ENCODE results near the gene TUBGCP5.
"Not testable (repeated sequence)": the region's sequence is repeated elsewhere in the genome, so short reads cannot be mapped to it uniquely, and the experiment has no call there.

Gene TUBGCP5

DNA sequence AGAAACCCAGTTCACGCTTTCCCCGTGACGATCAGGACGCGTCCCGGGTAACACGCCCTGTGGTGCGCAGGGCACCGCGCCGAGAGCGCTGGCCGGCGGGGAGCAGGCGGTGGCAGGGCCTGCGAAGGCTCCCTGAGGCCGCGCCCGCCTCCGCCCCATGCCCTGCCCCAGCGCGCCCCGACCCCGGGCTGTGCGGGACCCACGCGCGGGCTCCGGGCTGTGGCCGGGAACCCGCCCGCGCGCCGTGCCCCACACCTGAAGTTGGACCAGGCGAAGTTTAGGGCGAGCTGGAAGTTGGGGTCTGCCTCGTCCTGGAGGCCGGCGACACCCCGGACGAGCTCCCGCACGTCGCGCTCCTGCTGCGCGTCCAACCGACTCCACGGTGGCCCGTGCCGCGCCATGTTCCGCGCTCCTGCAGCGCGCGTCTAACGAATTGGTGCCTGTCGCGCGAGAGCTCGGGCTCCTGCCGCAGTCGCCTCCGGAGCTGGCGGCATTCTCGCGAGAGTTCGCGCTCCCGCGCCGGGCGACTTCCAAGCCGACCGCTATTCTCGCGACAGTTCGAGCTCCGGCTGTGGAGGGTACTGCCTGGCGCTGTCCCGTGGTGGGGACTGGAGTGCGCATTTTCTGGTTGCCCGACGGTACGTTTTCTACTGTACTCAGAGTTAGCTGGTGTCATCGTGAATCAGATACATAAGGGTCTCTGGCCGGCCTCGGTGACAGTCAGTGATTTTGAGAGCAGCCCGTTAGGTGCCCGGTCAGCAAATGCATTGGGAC, at the start of gene TUBGCP5:
TUBGCP5 (minus strand) TSS at position 427 of the 774 bp plus-strand sequence; CDS start at position 401, 26 bp downstream.
- DNase-seq (ENCODE audit: low spot score): peak; percentile 91
- FAIRE-seq: no peak

DNA sequence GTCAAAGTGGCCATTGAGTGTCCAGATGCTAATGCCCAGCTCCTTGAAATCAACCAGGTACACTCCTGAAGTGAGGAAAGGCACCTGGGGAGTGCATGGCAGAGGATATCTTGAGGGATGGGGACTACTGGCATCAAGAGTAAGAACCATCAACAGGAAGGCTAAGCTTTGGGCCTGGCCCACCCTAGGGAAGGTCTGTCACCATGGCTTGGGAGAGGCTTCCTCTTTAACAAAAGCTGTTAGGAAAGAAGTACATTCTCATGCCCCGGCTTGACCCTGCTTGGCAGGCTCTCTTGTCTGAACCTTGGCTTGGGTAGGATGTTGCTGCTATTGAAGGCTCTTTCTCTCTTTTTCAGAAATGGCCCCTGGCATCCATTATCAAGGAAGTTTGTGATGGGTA, 43.7 kb upstream of the TUBGCP5 start:
- DNase-seq (ENCODE audit: low spot score) (no peak), FAIRE-seq (no peak)

DNA sequence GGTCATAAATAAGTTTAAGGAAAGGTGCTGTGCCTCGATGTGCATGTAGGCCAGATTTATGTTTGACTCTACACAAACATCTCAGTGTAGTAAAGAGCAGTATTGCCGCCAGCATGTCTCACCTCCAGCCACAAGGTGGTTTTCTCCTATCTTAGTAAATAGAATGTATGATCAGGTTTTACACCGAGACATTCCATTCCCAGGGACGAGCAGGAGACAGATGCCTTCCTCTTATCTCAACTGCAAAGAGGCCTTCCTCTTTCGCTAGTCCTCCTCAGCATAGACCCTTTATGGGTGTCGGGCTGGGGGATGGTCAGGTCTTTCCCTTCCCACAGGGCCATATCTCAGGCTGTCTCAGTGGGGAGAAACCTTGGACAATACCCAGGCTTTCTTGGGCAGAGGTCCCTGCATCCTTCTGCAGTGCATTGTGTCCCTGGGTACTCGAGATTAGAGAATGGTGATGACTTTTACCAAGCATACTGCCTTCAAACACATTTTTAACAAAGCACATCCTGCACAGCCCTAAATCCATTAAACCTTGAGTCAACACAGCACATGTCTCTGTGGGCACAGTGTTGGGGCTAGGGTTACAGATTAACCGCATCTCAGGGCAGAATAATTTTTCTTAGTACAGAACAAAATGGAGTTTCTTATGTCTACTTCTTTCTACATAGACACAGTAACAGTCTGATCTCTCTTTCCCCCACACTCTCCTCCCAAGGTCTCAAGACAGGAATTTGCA, 42.8 kb upstream of the TUBGCP5 start:
- DNase-seq (ENCODE audit: low spot score); FAIRE-seq: not testable (repeated sequence)

DNA sequence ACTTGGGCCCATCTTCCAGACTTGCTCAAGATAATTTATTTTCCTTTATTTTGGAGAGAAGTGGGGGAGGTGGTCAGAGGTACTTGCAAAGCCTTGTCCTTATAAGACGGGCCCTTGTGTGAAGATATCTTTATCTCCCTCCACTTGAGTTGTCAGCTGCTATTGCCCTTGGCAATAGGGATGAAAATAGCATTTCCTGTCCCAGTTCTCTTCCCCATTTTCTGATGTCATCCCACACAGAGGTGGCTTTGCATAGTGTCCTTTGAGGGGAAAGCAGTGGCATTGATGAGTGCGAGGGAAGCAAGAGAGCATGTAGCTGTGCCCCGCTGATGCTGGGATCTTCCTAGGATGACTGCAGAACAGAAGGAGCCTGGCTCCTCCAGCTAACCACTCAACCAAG, 41.9 kb upstream of the TUBGCP5 start:
- DNase-seq (ENCODE audit: low spot score) (no peak), FAIRE-seq (no peak)

DNA sequence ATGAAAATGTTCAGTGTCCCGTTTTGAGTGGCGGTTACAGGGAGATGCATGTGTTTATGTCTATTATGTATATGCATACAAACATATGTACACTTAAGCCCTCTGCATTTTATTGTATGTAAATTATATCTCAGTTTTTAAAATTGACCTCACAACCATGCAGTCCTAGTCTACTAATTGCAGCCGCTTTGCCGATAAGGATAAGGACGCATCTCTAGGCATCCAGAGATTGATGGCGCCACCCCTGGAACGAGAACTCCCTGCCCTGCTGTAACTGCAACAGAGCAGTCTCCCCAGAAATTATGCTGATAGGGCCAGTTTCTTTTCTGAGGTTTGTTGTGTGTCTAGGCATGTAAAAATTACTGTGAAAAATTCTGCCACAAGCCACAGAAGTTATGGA, 40.4 kb upstream of the TUBGCP5 start:
- FAIRE-seq (no peak), DNase-seq (ENCODE audit: low spot score) (no peak)

DNA sequence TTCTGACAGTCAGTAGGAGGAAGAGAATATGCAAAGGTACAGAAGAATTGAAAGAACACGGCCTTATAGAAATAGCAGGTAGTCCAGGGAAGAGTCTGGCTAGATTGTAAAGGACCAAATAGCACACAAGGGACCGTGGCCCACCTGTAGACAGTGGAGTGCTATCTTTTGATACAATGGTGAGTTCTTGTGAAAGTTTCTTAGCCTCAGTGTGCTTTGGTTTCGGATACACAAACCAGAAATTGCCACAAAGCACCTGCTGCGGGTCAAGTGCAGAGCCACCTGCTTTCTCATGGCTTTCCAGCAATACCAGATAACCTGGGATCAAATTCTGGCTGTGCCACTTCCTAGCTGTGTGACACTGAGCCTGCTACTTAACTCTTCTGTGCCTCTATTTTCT, 36.6 kb upstream of the TUBGCP5 start:
- DNase-seq (ENCODE audit: low spot score) (no peak), FAIRE-seq (no peak)

DNA sequence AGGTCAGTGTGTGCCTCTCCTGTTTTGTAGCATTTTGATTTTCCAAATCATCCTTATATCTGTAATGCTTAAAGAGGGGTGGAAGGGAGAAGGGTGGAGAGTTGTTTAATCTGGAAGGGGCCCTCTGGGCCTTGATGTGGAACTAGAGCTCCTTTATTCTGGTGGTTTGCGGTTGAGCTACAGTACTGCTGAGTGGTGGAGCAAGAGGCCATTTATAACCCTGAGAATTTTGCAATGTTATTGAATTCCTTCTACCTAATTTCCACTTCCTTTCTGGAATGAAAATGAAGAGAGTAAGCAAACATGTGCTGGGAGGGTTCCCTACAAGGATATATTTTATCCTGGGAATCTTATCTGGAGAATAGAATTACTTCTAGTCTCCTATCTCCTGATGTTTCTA, 35.3 kb upstream of the TUBGCP5 start:
- DNase-seq (ENCODE audit: low spot score): no peak
- no peak for FAIRE-seq

DNA sequence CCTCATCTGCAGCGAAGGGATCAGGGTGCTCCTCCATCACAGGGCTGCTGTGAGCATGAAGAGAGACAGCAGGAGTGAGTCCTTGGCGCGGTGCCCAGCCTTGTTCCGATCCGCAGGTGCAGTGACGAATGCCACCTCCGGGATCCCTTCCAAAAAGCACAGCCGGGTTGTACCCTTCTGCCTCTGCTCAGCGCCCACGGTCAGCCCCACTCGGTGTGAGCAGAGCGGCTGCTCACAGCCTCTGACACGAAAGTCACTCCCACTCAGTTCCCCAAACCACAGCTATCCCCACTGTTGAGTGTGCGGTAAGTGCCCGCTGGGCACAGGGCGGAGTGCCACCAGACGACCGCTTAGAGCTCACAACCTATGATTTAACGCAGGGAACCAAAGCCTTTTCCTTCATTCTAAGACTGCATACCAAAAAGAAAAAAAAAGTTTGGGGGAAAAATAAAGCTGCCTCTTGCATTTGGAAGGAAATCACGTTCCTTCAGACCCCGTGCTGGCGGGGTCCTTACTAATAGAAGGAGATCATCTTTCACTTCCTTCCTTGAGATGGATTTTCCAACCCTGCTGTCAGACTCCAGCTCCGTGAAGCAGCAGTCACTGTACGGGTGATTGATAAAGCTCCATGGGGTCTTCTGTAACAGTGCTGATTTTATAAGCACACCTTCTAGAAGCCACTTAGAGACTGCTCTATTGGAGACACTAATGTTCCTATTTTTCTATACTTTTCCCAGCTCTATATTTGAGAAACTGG, 34.7 kb upstream of the TUBGCP5 start:
- no peak for DNase-seq (ENCODE audit: low spot score)
- FAIRE-seq: no peak

DNA sequence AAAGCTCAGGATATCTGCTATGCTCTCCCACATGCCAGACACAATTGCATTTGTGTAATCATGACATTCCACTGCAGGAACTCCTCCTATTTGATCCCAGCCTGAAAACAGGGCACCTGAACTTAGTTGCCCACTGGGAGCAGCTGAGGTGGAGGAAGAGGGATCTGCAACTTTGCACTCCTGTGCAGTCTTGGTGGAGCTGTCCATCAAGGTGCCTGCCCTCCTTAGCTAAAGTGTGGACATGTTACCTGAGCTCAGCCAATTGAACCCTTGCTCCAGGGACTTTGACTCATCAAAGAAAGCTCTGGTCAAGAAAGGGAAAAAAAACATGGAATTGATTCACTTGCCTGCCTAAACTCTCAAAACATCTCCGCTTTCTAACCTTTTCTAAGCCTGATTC, 33.3 kb upstream of the TUBGCP5 start:
- FAIRE-seq (no peak), DNase-seq (ENCODE audit: low spot score) (no peak)

DNA sequence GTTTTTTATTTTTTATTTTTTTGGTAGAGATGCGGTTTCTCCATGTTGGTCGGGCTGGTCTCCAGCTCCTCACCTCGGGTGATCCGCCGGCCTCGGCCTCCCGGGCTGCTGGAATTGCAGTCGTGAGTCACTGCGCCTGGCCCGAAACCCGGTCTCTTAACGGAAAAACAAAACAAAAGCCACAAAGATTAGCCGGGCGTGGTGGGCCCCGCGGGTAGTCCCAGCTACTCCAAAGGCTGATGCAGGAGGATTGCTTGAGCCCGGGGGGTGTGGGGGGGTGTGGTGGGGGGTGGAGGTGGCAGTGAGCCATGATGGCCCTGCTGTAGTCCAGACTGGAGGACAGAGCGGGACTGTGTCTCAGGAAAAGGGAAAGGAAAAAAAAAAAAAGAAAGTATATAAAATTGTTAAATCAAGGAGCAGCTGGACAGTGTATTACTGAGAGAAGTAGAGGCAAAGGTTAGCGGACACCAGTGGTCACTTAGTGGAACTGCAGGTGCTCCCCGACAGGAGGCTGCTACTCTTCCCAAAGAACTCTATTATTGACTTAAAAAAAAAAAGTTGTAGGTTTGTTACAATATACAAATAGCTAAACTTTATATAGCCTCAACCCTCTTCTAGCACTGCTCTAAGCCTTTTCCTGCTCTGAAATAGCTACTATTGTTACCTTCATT, 30.3 kb upstream of the TUBGCP5 start:
- FAIRE-seq (no peak), DNase-seq (ENCODE audit: low spot score) (peak; percentile 75)

DNA sequence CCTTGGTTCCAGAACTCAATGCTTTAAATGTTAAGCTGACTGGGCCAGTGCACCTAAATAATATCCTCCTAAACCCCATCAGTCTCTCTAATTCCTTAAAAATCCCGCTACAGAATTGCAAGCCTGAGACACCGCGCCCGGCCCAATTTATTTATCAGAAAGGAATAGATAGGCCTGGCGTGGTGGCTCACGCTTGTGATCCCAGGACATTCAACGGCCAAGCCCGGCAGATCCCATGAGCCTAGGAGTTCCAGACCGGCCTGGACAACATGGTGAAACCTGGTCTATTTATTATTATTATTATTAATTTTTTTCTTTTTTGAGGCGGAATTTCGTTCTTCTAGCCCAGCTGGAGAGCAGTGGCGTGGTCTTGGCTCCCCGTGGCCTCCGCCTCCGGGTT, 28.0 kb upstream of the TUBGCP5 start:
- FAIRE-seq (no peak), DNase-seq (ENCODE audit: low spot score) (no peak)

DNA sequence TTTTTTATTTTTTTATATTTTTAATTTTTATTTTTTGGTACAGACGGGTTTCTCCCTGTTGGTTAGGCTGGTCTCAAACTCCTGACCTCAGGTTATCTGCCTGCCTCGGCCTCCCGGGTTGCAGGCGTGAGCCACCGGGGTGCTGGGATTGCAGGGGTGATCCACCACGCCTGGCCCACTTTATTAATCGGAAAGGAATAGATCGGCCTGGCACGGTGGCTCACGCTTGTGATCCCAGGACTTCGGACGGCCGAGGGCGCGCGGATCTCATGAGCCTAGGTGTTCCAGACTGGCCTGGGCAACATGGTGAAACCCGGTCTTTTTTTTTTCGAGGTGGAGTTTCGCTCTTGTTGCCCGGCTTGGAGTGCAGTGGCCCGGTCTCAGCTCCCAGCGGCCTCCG, 26.5 kb upstream of the TUBGCP5 start:
- FAIRE-seq (no peak), DNase-seq (ENCODE audit: low spot score) (no peak)

DNA sequence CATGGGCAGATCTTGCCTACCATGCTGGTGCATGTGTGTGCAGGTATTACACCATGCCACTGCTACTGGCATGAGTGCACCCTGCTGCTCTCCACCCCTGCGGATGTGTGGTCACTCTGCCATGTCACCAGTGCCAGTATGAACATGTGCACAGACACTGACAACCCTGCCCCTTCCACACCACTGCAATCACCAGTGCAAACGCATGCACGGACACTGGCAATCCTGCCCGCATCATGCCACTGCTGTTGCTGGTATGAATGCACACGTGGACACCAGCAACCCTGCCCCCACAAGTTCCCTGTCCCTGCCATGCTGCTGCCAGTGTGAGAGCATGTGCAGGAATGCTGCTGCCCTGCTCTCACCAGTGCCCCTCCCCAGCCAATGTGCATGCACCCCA, 24.8 kb upstream of the TUBGCP5 start:
- DNase-seq (ENCODE audit: low spot score) (no peak), FAIRE-seq (no peak)

DNA sequence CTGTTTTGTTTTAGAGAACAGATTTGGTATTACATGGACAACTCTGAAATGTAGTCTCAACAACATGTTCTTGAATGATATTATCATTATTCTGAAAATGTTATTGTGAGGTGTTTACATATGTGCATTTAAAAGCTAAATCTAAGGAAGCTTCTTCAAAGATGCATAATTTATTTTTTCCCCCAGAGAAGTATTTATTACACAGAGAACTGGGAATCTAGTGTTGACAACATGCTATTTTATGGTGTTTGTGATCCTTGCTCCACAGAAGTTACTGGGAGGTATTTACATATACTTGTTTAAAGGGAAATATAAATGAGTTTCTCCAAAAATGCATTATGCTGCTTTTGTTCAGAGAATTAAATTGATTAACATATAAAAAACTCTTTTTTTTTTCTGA, 18.3 kb upstream of the TUBGCP5 start:
- no peak for DNase-seq (ENCODE audit: low spot score)
- no peak for FAIRE-seq

DNA sequence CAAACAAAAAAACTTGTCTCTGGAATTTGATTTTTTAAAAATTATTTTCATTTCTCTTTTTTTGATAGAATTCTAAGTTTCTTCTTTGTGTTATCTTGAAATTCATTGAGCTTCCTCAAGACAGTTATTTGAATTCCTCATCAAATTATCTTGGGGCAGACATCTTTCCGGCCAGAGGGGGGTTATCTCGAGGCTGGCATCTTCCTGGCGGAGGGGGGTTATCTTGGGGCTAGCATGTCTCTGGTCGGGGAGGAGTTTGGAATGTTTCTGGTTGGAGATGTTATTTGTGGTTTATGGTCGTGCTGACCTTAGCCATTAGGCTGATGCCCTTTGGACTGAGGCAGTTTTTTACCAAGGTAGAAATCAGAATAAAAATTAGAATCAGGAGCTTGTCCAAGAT, 15.9 kb upstream of the TUBGCP5 start:
- no peak for FAIRE-seq

DNA sequence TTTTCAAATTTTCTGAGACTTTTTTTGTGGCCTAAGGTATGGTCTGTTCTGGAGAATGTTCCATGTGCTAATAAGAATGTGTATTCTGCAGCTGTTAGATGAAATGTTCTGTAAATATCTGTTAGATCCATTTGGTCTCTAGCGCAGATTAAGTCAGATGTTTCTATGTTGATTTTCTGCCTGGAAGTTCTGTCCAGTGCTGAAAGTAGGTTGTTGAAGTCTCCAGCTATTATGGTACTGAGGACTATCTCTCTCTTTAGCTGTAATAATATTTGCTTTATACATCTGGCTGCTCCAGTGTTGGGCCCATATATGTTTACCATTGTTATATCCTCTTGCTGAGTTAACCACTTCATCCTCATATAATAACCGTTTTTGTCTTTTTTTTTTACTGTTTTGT, 13.2 kb upstream of the TUBGCP5 start:
- FAIRE-seq: no peak
- no peak for DNase-seq (ENCODE audit: low spot score)

More for the DNA sequence above, 15.9 kb upstream of the TUBGCP5 start:
- DNase-seq (ENCODE audit: low spot score): no peak

DNA sequence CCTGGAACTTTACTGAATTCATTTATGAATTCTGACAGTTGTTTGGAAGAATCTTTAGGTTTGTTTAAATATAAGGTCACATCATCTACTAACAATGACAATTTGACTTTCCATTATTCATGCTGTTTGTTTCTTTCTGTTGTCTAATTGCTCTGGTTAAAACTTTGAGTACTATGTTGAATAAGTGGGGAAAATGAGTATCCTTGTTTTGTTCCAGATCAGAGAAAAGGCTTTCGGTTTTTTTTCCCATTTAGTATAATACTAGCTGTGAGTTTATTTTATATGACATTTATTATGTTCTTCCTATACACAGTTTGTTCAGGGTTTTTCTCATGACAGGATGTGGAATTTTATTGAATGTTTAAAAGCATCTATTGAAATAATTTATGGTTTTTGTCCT, 11.3 kb upstream of the TUBGCP5 start:
- no peak for FAIRE-seq
- no peak for DNase-seq (ENCODE audit: low spot score)

DNA sequence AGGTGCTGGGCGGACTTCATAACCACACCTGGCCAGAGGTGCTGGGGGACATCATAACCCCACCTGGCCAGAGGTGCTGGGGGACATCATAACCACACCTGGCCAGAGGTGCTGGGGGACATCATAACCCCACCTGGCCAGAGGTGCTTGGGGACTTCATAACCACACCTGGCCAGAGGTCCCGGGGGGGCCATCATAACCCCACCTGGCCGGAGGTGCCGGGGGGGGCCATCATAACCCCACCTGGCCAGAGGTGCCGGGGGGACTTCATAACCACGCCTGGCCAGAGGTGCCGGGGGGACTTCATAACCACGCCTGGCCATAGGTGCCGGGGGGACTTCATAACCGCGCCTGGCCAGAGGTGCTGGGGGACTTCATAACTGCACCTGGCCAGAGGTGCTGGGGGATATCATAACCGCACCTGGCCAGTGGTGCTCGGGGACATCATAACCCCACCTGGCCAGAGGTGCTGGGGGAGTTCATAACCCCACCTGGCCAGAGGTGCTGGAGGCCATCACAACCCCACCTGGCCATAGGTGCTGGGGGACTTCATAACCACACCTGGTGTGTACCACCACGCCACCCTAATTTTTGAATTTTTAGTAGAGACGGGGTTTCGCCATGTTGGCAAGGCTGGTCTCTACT, 10.7 kb upstream of the TUBGCP5 start:
- FAIRE-seq: no peak
- no peak for DNase-seq (ENCODE audit: low spot score)

DNA sequence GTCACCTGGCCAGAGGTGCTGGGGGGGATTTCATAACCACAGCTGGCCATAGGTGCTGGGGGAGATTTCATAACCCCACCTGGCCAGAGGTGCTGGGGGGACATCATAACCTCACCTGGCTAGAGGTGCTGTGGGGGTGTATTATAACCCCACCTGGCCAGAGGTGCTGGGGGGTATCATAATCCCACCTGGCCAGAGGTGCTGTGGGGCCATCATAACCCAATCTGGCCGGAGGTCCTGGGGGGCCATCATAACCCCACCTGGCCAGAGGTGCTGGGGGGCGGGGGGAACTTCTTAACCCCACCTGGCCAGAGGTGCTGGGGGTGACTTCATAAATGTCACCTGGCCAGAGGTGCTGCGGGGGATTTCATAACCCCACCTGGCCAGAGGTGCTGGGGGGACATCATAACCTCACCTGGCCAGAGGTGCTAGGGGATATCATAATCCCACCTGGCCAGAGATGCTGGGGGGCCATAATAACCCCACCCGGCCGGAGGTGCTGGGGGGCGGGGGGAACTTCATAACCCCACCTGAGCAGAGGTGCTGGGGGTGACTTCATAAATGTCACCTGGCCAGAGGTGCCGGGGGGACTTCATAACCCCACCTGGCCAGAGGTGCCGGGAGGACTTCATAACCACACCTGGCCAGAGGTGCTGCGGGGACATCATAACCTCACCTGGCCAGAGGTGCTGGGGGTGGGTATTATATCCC, 9.4 kb upstream of the TUBGCP5 start:
- not testable (repeated sequence) for DNase-seq (ENCODE audit: low spot score)

DNA sequence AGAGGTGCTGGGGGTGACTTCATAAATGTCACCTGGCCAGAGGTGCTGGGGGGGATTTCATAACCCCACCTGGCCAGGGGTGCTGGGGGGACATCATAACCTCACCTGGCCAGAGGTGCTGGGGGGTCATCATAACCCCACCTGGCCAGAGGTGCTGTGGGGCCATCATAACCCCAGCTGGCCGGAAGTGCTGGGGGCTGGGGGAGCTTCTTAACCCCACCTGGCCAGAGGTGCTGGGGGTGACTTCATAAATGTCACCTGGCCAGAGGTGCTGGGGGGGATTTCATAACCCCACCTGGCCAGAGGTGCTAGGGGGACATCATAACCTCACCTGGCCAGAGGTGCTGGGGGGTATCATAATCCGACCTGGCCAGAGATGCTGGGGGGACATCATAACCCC, 4.6 kb upstream of the TUBGCP5 start:
- DNase-seq (ENCODE audit: low spot score); FAIRE-seq: not testable (repeated sequence)

More for the DNA sequence above, 9.4 kb upstream of the TUBGCP5 start:
- FAIRE-seq: not testable (repeated sequence)
